Measurements from ENCODE around the gene SH3BP4. TPM values are rescaled to one million over a fixed set of nuclear protein-coding genes. Genes with fewer than 3 reads are reported as not detected.

Gene SH3BP4, protein sequence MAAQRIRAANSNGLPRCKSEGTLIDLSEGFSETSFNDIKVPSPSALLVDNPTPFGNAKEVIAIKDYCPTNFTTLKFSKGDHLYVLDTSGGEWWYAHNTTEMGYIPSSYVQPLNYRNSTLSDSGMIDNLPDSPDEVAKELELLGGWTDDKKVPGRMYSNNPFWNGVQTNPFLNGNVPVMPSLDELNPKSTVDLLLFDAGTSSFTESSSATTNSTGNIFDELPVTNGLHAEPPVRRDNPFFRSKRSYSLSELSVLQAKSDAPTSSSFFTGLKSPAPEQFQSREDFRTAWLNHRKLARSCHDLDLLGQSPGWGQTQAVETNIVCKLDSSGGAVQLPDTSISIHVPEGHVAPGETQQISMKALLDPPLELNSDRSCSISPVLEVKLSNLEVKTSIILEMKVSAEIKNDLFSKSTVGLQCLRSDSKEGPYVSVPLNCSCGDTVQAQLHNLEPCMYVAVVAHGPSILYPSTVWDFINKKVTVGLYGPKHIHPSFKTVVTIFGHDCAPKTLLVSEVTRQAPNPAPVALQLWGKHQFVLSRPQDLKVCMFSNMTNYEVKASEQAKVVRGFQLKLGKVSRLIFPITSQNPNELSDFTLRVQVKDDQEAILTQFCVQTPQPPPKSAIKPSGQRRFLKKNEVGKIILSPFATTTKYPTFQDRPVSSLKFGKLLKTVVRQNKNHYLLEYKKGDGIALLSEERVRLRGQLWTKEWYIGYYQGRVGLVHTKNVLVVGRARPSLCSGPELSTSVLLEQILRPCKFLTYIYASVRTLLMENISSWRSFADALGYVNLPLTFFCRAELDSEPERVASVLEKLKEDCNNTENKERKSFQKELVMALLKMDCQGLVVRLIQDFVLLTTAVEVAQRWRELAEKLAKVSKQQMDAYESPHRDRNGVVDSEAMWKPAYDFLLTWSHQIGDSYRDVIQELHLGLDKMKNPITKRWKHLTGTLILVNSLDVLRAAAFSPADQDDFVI
- total RNA-seq, result 20.5 TPM

DNA sequence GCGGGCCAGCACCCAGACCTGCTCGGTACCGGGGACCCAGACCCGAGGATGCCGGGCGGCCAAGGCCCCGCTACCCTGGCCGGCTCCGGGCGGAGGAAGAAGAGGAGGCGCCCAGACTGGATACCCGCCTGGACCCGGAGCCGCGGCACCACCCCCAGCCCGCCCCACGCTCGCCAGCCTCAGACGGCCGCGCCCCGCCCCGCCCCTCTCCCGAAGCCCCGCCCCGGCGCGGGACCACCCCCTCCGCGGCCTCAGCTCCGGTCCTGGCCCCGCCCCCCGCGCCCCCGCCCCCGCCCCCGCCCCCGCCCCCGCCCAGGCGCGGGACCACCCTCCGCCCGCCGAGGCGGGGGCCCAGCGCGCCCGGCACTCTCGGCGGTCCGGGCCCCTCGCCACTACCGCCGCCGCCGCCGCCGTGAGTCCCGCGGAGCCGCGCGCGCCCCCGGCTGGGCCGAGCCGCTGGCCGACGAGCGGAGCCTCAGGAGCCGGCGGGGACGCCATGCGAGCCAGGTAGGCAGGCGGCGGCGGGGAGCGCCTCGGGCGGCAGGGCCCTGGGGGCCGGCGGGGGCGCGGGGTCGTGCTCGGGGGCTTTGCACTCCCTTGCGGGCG lies at the start of gene SH3BP4:
Gene SH3BP4, plus strand, starts transcription at position 354 of the 606 bp plus-strand sequence. CDS start 82,986 bp downstream, outside the sequence.

Measured in diencephalon (tissue), 1 donor.